Measurements from ENCODE around the gene OSBPL6.

DNA sequence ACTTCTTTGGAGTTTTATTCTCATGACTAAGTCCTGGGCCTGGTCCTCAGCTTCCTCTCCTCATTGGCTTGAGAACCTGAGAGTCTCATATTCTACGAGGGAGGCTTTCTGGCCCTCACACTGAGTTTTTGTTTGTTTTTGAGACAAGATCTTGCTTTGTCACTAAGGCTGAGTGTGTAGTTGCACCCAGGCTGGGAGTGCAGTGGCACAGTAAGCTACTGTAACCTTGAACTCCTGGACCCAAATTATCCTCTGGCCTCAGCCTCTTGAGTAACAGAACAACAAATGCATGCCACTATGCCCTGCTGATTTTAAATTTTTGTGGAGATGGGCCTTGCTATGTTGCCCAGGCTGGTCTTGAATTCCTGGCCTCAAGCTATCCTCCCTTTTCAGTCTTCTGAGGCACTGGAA, 234.1 kb downstream of the OSBPL6 start:
- TF ChIP-seq GATA3 (IDR thresholded peaks at IDR 0.05; ENCODE audit: low read depth, low read length) (no peak), GATA2 (IDR thresholded peaks at IDR 0.05; ENCODE audit: low read depth, low read length) (no peak)

Data from SH-SY5Y (cell line).